GM23338 (cell line): Measurements from ENCODE around the gene STRN3.
"Not testable (repeated sequence)": the region's sequence is repeated elsewhere in the genome, so short reads cannot be mapped to it uniquely, and the experiment has no call there.

ENCODE experiments used
- CREB1 ChIP-seq: fragments of 250-450 bp; sonication (Bioruptor Pico); IDR thresholded peaks from 2 replicates; pipeline ENCODE4 v1.5.0; 2020; ENCODE audit warnings: low read depth, mild to moderate bottlenecking, moderate library complexity
- CTCF ChIP-seq, 2 experiments: fragments of 200-600 bp in 1 of 2; sonication (generic) in 1 of 2; conservative IDR thresholded peaks; 2 replicates each; pipeline versions ENCODE4 v1.5.1 to v1.6.1; 2016 to 2017; ENCODE audit warnings: antibody characterized with exemption in 2 of 2, low read depth in 2 of 2, mild to moderate bottlenecking in 2 of 2, moderate library complexity in 1 of 2
- ETS1 ChIP-seq: IDR thresholded peaks from 2 replicates; pipeline ENCODE4 v1.6.1; 2016; ENCODE audit warnings: antibody characterized with exemption
- EZH2 ChIP-seq: fragments of 200-600 bp; sonication (generic); IDR thresholded peaks from one replicate; pipeline ENCODE4 v1.8.0; 2017; ENCODE audit warnings: antibody characterized with exemption, mild to moderate bottlenecking, low read depth; ENCODE audit not compliant: unreplicated experiment
- EZH2phosphoT487 ChIP-seq: fragments of 200-600 bp; sonication (generic); IDR thresholded peaks from one replicate; pipeline ENCODE4 v1.8.1; 2018; ENCODE audit warnings: antibody characterized with exemption; ENCODE audit not compliant: unreplicated experiment
- JUNB ChIP-seq: IDR thresholded peaks from one replicate; pipeline ENCODE4 v1.6.1; 2016; ENCODE audit warnings: antibody characterized with exemption; ENCODE audit not compliant: unreplicated experiment
- POLR2AphosphoS5 ChIP-seq: IDR thresholded peaks from 2 replicates; pipeline ENCODE4 v1.6.1; 2016; ENCODE audit warnings: antibody characterized with exemption, low read depth
- REST ChIP-seq: IDR thresholded peaks from one replicate; pipeline ENCODE4 v1.6.1; 2018; ENCODE audit warnings: antibody characterized with exemption; ENCODE audit not compliant: unreplicated experiment
- STAT1 ChIP-seq: IDR thresholded peaks from one replicate; pipeline ENCODE4 v1.6.1; 2016; ENCODE audit warnings: antibody characterized with exemption; ENCODE audit not compliant: unreplicated experiment
- ZNF114 ChIP-seq: fragments of 250-450 bp; sonication (Bioruptor Pico); IDR thresholded peaks from 2 replicates; pipeline ENCODE4 v1.5.0; 2020; ENCODE audit warnings: mild to moderate bottlenecking, moderate library complexity

GRCh38 chr14:30967364-30968098 lies 58.6 kb downstream of the STRN3 start:
- TF ChIP-seq CTCF (conservative IDR thresholded peaks at IDR 0.05; ENCODE audit: low read depth in 2 of 2); EZH2; REST; POLR2AphosphoS5; EZH2phosphoT487; ZNF114 (CRISPR knock-in tag); JUNB; ETS1; CREB1 (CRISPR knock-in tag); STAT1: not testable (repeated sequence)
